HepG2 (cell line): Measurements from ENCODE around the gene TPD52L2. TPM values are rescaled to one million over a fixed set of nuclear protein-coding genes. Genes with fewer than 3 reads are reported as not detected.
A peak's percentile ranks its signal among the peaks of the same experiment; 100 is the strongest.

Source experiments
- E2F5 ChIP-seq: sonication (generic); formaldehyde crosslinking; conservative IDR thresholded peaks from 2 replicates; pipeline ENCODE4 v1.4.0; 2020; ENCODE audit warnings: missing genetic modification reagents
- FOXK2 ChIP-seq: fragments of 450-650 bp; IDR thresholded peaks from 2 replicates; pipeline ENCODE4 v1.6.1; 2016
- PAWR ChIP-seq: sonication (generic); formaldehyde crosslinking; IDR thresholded peaks from 2 replicates; pipeline ENCODE4 v1.4.0; 2020; ENCODE audit warnings: missing genetic modification reagents, mild to moderate bottlenecking, borderline replicate concordance
- TCF7L2 ChIP-seq: IDR thresholded peaks from 2 replicates; pipeline ENCODE4 v1.6.1; 2011; ENCODE audit warnings: mild to moderate bottlenecking, low read depth, low read length, moderate library complexity
- ZNF646 ChIP-seq: sonication (generic); formaldehyde crosslinking; IDR thresholded peaks from 2 replicates; pipeline ENCODE4 v1.9.0; 2021; ENCODE audit warnings: mild to moderate bottlenecking, missing genetic modification reagents
- ZNF709 ChIP-seq: sonication (generic); formaldehyde crosslinking; IDR thresholded peaks from 2 replicates; pipeline ENCODE4 v1.5.0; 2020; ENCODE audit warnings: mild to moderate bottlenecking, missing genetic modification reagents
- polyA plus RNA-seq, 8 experiments: library from polyadenylated mRNA; depleted of rRNA in 3 of 8; stranded (reverse) in 7 of 8; unstranded in 1 of 8; fragments of >200 nt; fragmentation: Illumina TruSeq in 4 of 8; extraction: Trizol in 4 of 8; gene quantifications; 2 replicates each; pipeline versions ENCODE4 v1.2.1 to v1.2.3, GENCODE V29; 2011 to 2016; ENCODE audit warnings: low read depth in 4 of 8, missing spikeins in 1 of 8, mixed read lengths in 1 of 8; ENCODE audit not compliant: insufficient read depth in 1 of 8
- total RNA-seq, 5 experiments: library from RNA; depleted of rRNA; stranded (reverse); fragments of >200 nt; fragmentation: Illumina TruSeq; extraction: Trizol; gene quantifications; 2 replicates each; pipeline ENCODE4 v1.2.3, GENCODE V29; 2016; ENCODE audit warnings: low read depth in 1 of 5
- TF ChIP-seq, protein P1 (sequence below), 2 experiments: fragments of 450-650 bp in 1 of 2; sonication (generic) in 1 of 2; formaldehyde crosslinking in 1 of 2; IDR thresholded peaks; 2 replicates each; pipeline versions ENCODE4 v1.6.1 to v1.8.0; 2016 to 2022; ENCODE audit warnings: antibody characterized with exemption in 1 of 2, mild to moderate bottlenecking in 1 of 2, missing genetic modification reagents in 1 of 2

TPD52L2 gene
- total and polyA plus RNA-seq, 2 of the 13 experiments (the other 11 are each of a cell fraction or from before 2014, with no cell fraction given) = 156 to 184 TPM

GRCh38 chr20:63854069-63854765 is 10.9 kb upstream of the TPD52L2 start (continued):
- TF ChIP-seq ZNF646 = peak; percentile 43; the same call in 1 of the 2 replicates
- TF ChIP-seq ZNF709 (CRISPR knock-in tag) = no peak; the same call in 1 of the 2 replicates
- no peak for TF ChIP-seq FOXK2
- TF ChIP-seq TCF7L2 = no peak
- TF ChIP-seq E2F5 = no peak
- no peak; the same call in 1 of the 2 replicates for TF ChIP-seq PAWR (CRISPR knock-in tag)
- TF ChIP-seq, protein P1, sequence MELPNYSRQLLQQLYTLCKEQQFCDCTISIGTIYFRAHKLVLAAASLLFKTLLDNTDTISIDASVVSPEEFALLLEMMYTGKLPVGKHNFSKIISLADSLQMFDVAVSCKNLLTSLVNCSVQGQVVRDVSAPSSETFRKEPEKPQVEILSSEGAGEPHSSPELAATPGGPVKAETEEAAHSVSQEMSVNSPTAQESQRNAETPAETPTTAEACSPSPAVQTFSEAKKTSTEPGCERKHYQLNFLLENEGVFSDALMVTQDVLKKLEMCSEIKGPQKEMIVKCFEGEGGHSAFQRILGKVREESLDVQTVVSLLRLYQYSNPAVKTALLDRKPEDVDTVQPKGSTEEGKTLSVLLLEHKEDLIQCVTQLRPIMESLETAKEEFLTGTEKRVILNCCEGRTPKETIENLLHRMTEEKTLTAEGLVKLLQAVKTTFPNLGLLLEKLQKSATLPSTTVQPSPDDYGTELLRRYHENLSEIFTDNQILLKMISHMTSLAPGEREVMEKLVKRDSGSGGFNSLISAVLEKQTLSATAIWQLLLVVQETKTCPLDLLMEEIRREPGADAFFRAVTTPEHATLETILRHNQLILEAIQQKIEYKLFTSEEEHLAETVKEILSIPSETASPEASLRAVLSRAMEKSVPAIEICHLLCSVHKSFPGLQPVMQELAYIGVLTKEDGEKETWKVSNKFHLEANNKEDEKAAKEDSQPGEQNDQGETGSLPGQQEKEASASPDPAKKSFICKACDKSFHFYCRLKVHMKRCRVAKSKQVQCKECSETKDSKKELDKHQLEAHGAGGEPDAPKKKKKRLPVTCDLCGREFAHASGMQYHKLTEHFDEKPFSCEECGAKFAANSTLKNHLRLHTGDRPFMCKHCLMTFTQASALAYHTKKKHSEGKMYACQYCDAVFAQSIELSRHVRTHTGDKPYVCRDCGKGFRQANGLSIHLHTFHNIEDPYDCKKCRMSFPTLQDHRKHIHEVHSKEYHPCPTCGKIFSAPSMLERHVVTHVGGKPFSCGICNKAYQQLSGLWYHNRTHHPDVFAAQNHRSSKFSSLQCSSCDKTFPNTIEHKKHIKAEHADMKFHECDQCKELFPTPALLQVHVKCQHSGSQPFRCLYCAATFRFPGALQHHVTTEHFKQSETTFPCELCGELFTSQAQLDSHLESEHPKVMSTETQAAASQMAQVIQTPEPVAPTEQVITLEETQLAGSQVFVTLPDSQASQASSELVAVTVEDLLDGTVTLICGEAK (IDR thresholded peaks at IDR 0.05) = no peak
- TF ChIP-seq, protein P1 (CRISPR knock-in tag; IDR thresholded peaks at IDR 0.05) = no peak; the same call in 1 of the 2 replicates
